HG02970 (cell line): ENCODE measurements around the gene FAM32A.

ENCODE experiments used
- ATAC-seq: cut with Tn5 transposase; IDR thresholded peaks from one replicate; pipeline ENCODE4 v1.9.1; 2021; ENCODE audit warnings: mild to moderate bottlenecking, moderate library complexity, moderate number of reproducible peaks; ENCODE audit not compliant: unreplicated experiment, low FRiP score

The FAM32A gene

DNA sequence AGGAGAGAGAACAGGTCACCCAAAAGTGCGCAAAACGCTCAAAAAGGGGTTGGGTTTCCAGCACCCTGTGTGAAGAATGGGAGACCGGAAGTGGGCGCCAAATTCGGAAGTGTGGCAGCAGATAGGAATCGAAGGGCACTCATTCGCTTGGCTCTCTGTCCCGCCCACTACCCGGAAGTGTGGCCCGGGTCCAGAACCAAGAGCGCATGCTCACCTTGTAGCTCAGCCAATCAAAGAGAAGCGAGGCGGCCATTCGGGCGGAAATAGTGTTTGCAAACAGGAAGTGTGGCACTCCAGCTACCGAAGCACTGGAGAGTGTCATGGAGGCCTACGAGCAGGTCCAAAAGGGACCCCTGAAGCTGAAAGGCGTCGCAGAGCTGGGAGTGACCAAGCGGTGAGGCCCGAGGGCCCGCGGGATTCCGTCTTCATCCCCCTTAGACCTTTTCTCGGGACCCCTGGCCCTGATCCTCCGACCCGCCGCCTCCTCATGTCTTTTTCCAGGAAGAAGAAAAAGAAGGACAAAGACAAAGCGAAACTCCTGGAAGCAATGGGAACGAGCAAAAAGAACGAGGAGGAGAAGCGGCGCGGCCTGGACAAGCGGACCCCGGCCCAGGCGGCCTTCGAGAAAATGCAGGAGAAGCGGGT is at the start of gene FAM32A:
Gene FAM32A (plus strand): TSS at position 288 of the 645 bp plus-strand sequence. CDS start 33 bp downstream, at position 321.
- ATAC-seq, result peak; percentile 90

DNA sequence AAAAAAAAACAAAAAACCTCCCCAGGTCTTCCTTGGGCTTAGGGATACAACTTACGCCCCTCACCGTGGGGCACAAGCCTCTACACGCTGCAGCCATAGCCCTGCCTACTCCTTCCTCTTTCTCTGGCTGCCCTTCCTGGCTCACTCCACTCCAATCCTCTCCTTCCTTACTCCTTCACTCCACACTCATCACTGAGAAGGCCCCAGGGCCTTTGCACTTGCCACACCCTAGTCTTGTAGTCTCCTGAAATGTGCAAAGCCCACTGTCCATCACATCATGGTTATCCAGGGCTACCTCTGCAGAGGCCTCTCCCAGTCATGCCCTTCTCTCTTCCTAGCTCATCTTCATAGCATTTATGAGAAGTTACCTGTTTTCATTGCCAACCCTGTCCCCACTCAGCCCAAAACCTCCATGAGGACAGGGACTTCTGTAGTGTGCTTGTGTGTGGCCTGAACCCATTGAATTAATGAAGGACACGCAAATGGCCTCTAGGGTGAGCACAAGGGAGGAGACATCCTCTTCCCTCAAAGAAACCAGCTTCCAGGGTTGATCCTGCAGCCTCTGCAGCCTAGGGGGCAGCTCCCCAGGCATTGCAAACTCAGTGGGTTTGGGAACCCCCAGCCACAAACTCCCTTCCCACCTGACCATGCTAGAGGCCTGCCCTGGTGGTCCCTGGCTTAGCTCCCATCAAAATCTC is 49.6 kb upstream of the FAM32A start:
- no peak for ATAC-seq

DNA sequence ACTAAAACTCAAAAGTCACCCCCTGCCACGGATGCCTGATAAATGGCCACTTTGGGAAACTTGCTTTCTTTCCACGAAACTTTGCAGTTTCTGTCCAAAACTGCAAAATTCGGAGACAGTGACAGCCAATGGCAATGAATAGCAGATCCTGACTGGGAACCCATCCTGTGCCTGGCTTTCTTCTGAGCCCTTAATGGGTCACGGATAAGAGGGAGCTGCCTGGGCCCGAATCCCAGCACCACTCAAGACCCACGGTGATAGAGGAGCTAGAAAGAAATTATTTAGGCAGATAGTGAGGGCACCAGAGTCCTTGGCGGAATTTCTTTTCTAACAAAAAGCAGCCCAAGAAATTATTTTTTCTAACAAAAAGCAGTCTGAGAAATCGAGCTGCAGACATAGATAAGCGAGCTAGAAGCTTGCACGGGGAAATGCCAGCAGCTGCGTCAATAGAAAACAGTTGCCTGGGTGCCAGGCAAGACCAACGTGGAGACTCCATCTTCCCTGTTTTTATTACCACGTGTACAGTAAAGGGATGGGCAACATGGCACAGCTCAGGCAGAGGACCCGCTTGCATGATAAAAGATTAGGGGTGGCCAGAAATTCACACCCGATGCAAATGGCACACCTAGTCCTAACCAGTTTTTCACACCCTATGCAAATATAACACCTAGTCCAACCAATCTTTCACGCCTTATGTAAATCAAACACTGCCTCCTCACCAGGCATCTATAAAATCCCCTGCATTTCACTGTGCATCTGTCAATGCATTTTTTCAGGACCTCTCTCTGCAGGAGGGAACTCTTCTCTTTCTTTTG is 48.8 kb upstream of the FAM32A start:
- ATAC-seq, result no peak

DNA sequence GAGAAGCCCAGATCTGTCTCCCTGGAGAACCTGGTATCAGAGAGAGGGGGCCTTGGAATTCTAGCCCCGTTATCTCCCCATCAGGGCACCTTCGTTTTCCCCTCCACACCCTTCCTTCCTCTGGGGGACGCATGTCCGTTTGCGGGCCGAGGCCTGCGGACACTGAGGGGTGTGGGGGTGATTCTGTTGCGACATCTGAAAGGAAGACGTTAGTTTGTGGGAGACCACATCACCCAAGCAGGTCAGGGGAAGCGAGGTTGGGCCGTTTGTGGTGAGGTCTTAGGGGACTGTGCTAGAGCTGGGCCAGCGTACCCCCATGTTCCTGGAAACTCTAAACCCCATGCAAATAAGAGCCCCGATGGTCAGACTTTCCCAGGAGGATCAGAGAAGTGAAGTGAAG is 45.5 kb upstream of the FAM32A start:
- ATAC-seq, result no peak

DNA sequence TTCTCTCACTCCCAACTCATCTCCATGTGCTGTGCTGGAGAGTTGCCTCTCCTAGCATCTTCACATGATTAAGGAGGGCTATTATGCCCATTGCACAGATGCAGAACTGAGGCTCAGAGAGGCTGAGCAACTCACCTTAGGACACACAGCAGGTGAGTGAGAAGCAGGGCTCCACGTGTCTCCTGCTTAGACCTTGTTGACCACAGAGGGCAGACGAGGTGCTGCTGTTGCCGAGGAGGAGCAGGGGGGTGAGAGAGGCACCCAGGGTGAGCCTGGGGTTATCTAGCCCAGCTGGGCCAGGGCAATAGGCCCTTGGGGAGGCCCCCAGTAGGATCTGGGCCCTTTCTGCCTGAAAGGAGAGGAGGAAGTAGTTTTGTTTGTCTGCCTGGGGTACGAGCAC is 44.2 kb upstream of the FAM32A start:
- ATAC-seq, result no peak

DNA sequence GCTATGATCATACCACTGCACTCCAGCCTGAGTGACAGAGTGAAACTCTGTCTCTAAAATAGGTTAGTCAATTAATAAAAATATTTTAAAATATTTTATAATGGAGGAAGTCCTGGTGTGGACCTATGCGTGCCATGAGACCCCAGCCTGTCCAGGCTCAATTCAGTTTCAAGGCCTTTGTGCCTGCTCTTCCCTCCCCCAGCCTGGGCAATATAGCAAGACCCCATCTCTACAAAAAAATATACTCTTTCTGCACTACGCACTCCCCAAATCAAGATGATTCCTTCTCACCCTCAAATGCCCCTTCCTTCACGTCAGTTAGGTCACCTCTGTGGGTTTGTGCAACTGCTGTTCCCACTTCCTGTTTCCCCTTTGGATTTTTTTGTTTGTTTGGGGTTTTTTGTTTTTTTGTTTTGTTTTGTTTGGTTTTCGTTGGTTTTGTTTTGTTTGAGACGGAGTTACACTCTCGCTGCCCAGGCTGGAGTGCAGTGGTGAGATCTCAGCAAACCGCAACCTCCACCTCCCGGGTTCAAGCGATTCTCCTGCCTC is 43.1 kb upstream of the FAM32A start:
- ATAC-seq, result no peak

DNA sequence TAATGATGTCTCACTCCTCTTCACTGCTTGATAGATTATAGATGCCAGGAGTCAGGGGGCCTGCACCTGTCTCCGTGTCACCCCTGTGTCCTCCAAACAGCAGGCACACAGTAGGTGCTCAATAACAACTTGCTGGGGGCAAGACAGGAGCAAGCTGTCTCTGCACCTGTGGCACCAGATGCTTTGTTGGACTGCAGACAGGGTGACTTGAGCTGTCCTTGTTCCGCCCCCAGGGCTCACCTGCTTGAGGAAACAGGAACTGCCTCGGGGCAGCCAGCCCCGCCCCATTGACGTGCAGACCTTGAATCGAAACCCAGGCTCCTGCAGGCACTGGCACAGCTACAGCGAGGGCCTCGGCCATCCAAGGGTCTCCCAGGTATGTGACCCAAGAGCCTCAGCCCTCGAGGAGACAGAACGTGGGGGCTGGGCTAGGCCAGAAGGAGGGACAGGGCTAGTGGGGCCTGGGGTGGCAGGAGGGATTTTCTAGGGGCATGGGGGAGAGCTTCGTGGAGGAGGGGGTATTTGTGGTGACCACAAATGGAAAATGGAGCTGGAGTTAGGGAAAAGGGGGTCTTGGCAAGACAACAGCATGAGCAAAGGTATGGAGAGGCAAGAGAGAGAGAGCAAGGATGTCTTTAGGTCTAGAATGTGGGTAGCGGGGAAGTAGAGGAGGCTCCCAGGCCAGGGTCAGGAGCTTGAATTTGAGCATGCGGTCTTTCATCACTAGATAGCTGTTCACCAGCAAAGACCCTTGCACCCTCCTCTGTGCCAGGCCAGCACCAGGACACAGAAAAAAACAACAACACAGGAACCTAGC is 41.6 kb upstream of the FAM32A start, which contains the start of gene HSH2D:
Gene HSH2D (plus strand): TSS at position 287 of the 817 bp plus-strand sequence. CDS start 5,066 bp downstream, outside the sequence.
- ATAC-seq, result no peak

DNA sequence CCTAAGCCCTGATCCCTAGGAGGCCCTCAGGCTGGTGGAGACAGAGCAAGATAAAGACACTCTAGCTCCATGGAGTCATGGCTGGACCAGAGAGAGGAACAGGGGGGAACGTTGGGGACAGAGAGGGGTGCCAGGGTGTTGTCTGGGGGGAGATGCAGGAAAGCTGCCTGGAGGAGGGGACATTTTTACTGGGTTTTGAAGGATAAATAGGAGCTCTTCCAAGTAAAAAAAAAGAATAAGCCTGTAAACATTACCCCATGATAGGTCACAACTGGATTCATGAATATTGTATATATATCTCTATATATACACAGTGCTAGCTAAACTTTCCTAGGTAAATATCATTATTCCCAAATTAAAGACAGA is 41.0 kb upstream of the FAM32A start:
- no peak for ATAC-seq

DNA sequence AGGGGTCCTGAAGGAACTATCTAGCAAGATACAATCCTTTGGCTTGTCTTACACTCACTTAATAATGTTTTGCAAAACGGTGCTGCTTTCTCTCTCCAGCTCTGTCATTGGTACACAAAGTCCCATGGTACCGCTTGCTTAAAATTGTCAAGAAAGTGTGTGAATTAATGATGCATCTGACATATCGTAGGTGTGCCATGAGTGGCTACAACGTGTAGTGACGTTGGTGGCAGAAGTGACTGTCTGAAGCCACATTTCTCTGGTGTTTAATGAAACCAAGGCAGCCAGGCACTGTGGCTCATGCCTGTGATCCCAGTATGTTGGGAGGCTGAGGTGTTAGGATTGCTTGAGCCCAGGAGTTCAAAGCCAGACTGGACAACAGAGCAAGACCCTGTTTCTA is 39.1 kb upstream of the FAM32A start:
- no peak for ATAC-seq

DNA sequence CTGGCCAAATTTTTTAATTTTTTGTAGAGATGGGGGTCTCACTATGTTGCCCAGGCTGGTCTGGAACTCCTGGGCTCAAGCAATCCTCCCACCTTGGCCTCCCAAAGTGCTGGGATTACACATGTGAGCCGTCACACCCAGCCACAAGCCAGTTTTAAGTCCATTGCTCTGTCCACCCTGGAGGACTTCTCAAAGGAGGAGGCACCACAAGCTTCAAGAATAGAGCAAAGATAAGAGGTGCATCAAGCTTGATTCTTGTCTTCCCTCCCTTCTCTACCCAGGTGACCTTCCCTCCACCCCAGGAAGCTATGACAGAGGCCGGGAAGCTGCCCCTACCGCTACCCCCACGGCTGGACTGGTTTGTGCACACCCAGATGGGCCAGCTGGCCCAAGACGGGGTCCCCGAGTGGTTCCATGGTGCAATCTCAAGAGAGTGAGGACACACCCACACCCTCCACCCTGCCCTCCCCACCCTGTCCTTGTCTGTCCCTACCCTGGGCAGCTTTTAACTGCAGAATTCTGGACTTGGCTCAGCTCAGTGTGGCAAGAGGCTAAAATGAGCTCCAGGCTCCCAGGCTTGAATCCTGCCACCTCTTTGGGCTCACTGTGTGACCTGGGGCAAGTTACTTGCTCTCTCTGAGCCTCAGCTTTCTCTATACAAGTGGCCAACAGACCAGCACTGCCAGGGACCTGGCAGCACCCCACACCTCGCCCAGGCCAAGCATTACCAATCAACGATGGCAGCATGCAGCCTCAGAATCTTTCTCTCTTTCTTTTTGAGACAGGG is 36.6 kb upstream of the FAM32A start:
- no peak for ATAC-seq

DNA sequence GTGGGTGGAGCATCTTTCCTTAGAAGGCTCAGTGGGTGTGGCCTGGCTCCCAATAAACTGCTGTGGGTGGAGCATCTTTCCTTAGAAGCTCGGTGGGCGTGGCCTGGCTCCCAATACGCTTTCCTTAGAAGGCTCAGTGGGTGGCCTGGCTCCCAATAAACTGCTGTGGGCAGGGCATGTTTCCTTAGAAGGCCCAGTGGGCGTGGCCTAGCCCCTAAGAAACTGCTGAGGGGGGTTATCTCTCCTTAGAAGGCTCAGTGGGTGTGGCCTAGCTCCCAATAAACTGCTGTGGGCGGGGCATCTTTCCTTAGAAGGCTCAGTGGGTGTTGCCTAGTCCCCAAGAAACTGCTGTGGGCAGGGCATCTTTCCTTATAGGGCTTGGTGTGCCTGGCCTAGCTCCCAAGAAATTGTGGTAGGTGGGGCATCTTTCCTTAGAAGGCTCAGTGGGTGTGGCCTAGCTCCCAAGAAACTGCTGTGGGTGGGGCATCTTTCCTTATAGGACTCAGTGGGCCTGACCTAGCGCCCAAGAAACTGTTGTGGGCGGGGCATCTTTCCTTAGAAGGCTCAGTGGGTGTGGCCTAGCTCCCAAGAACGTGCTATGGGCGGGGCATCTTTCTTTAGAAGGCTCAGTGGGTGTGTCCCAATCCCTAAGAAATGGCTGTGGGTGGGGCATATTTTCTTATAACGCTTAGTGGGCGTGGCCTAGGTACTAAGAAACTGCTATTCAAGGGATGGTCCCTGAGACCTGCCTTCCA is 31.5 kb upstream of the FAM32A start:
- ATAC-seq, result no peak

DNA sequence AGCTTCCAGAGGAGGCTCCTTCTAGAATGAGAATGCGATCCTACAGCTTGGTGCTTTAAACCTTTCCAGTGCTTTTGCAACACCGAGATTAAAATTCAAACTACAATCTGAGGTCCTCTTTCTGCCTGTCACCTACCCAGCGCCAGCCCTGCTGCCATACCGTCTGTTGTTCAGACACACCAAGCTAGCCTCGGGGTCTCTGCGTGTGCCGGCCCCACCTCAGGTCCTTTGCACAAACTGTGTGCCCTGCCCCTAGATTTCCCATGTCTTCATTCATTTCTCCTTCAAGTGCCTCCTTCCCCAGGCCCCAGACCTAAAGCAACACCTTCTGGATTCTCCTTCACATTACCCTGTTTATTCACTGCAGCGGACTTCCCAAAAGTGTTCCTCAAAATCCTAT is 30.7 kb upstream of the FAM32A start:
- no peak for ATAC-seq

DNA sequence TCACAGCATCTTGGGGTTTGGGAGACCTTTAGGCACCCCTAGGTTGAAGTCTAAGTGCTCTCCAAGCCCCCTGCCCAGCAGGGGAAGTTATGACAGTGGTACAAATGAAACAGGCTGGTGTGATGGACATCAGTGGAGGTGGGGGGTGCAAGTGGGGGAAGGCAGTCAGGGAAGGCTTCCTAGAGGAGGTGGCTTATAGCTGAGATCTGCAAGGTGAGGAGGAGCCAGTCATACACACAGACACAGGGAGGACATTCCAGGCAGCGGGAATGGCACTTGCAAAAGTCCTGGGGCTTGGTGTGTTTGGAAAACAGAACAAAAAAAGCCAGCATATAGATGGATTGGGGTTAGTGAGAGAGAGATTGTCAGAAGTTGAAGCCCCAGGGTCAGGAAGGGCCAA is 30.1 kb upstream of the FAM32A start:
- no peak for ATAC-seq

DNA sequence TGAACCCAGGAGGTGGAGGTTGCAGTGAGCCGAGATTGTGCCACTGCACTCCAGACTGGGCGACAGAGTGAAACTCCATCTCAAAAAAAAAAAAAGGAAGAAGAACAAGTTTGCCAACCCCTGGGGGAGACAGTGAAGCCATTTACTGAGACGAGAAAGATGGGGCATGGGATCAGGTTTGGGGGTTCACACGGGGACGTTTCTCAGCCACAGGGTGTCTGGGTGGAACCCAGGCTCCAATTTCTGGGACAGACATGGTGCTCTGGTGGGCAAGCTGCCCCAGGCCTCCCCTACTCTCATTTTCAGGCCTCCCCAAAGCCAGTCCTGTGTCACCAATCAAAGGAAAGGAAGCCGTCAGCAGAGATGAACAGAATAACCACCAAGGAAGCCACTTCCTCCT is 28.3 kb upstream of the FAM32A start:
- no peak for ATAC-seq

DNA sequence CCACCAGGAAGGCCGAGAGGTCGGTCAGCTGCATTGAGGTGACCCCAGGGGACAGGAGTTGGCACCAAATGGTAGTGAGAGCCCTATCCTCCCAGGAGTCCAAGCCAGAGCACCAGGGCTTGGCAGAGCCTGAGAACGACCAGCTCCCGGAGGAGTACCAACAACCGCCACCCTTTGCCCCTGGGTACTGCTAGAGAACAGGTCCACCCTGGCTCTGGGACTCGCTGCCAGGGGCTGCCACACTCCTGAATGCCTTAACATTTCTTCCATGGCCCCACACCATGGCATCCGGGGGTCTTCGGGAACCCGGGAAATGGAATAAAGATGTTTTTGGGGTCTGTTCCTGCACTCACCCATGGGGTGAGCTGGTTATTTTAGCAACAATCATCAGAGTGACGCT is 27.6 kb upstream of the FAM32A start:
- no peak for ATAC-seq

DNA sequence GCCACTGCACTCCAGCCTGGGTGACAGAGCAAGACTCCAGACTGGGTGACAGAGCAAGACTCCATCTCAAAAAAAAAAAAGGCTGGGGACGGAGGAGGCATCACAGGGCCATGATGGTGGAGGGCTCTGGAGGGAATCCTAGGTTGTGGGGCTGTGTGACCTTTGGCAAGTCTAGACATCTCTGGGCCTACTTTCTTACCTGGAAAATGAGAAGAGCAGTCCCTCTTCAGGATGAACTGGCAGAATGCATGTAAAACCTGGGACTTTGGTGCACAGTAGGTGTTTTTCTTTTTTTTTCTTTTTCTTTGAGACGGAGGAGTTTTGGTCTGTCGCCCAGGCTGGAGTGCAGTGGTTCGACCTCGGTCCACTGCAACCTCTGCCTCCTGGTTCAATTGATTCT is 25.6 kb upstream of the FAM32A start:
- no peak for ATAC-seq

DNA sequence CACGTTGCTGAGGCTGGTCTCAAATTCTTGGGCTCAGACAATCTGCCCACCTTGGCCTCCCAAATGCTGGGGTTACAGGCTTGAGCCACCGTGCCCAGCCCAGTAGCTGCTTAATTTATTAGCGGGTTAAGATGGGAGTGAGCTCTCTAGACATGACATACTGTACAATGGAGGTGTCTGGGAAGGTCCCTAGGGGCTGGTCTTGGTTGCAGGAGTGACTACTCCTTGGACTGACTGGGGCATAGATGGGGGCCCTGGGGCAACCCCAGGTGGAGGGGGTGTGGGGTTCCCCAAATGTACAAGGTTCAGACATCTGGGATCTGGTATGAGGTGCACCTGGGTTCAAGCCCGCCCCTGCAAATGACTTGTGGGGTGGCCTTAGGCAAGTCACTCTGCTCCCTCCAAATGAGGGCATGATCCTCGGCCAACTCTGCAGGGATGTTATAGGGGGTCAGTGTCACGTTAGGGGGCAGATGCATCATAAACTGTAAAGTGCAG is 24.7 kb upstream of the FAM32A start:
- ATAC-seq, result no peak

DNA sequence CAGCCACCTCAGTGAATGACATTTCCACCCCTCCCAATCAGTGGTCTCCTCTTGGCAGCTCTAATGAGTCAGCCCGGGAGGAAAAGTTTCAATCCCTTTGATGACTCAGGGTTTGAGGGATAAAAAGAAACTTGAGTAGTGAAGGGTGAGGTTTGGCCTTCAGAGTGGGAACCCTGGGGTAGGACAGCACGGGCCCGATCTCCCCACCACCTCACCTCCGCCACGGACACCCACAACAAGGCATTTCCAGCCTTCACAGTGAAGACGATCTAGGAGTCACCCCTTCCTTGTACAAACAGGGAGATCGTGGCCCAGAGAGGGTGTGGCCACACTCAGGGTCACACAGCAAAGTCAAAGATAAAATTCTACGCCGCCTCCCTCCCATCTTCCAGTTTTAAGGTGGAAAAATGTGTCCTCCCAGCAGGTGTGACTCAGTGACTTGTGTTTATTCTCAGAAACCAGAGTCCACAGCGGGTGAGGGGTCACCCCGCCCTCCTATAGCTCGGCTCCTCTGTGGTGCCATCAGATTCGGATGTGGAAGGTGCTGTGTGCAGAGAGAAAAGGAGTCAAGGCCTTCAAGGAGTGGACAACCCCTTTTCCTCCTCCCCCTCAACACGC is 24.2 kb upstream of the FAM32A start:
- no peak for ATAC-seq
